NCI-H510A treated with DMSO at 0.1 percent for 48 hours (cell line): Measurements from ENCODE around the gene MAP3K8.
"Not testable (repeated sequence)": the region's sequence is repeated elsewhere in the genome, so short reads cannot be mapped to it uniquely, and the experiment has no call there.

Experiments used
- DNase-seq: peaks from one replicate; lab custom pipeline; 2025; lab: John Stamatoyannopoulos, UW

The MAP3K8 gene

GRCh38 chr10:30447125-30447799 lies 13.3 kb downstream of the MAP3K8 start:
- no peak for DNase-seq

- DNase-seq = no peak
Measured at GRCh38 chr10:30448092-30448491, 14.1 kb downstream of the MAP3K8 start.

GRCh38 chr10:30453764-30454527 lies 20.0 kb downstream of the MAP3K8 start:
- DNase-seq = no peak

- DNase-seq = no peak
Measured at GRCh38 chr10:30454744-30455510, 20.9 kb downstream of the MAP3K8 start.

- DNase-seq = no peak
Measured at GRCh38 chr10:30455816-30456215, 21.8 kb downstream of the MAP3K8 start.

- DNase-seq = no peak
Measured at GRCh38 chr10:30456266-30456665, 22.3 kb downstream of the MAP3K8 start.

- no peak for DNase-seq
Measured at GRCh38 chr10:30459283-30459682, 25.3 kb downstream of the MAP3K8 start.

GRCh38 chr10:30460121-30460520 lies 26.1 kb downstream of the MAP3K8 start:
- DNase-seq = no peak

- no peak for DNase-seq
Measured at GRCh38 chr10:30462513-30462912, 28.5 kb downstream of the MAP3K8 start.

GRCh38 chr10:30463944-30464451 lies 30.0 kb downstream of the MAP3K8 start:
- no peak for DNase-seq

- DNase-seq = no peak
Measured at GRCh38 chr10:30464675-30465074, 30.7 kb downstream of the MAP3K8 start.

GRCh38 chr10:30466445-30466844 lies 32.5 kb downstream of the MAP3K8 start:
- no peak for DNase-seq

- DNase-seq = no peak
Measured at GRCh38 chr10:30467651-30468338, 33.8 kb downstream of the MAP3K8 start.

- DNase-seq = no peak
Measured at GRCh38 chr10:30472414-30473155, 38.6 kb downstream of the MAP3K8 start.

GRCh38 chr10:30475515-30475914 lies 41.5 kb downstream of the MAP3K8 start:
- DNase-seq = not testable (repeated sequence)

- no peak for DNase-seq
Measured at GRCh38 chr10:30476511-30477155, 42.6 kb downstream of the MAP3K8 start.

GRCh38 chr10:30479513-30479912 lies 45.5 kb downstream of the MAP3K8 start:
- not testable (repeated sequence) for DNase-seq

- DNase-seq = no peak
Measured at GRCh38 chr10:30481603-30482002, 47.6 kb downstream of the MAP3K8 start.

- no peak for DNase-seq
Measured at GRCh38 chr10:30488316-30488715, 54.3 kb downstream of the MAP3K8 start.

- no peak for DNase-seq
Measured at GRCh38 chr10:30489346-30489745, 55.4 kb downstream of the MAP3K8 start.
